T-helper 17 cell (primary cell): ENCODE results near the gene TMBIM6. TPM values are rescaled to one million over a fixed set of nuclear protein-coding genes. Genes with fewer than 3 reads are reported as not detected.
"Not testable (repeated sequence)": the region's sequence is repeated elsewhere in the genome, so short reads cannot be mapped to it uniquely, and the experiment has no call there.

ENCODE experiments used
- ATAC-seq: fragments of 150-1000 bp; cut with Tn5 transposase; 2 replicates; pipeline ENCODE4 v1.10.0; 2021; ENCODE audit warnings: mild to moderate bottlenecking, moderate library complexity
- DNase-seq, 3 donors: peaks; one replicate each; pipeline versions ENCODE4 v3.0.0 to v3.0.0-alpha.2; 2020 to 2021
- H3K9me3 ChIP-seq: one replicate; pipeline ENCODE4 v1.7.0; 2013; ENCODE audit warnings: low read length, mild to moderate bottlenecking; ENCODE audit not compliant: control insufficient read depth, poor library complexity, severe bottlenecking
- H3K27ac Mint-ChIP-seq: one replicate; pipeline ENCODE4 v1.8.0; 2022; ENCODE audit warnings: mild to moderate bottlenecking, moderate library complexity, mixed read lengths
- H3K27me3 Mint-ChIP-seq: one replicate; pipeline ENCODE4 v1.8.0; 2022; ENCODE audit warnings: mixed read lengths
- H3K36me3 Mint-ChIP-seq: one replicate; pipeline ENCODE4 v1.8.0; 2022; ENCODE audit warnings: low read depth, mixed read lengths
- H3K4me1 Mint-ChIP-seq: one replicate; pipeline ENCODE4 v1.8.0; 2022; ENCODE audit warnings: mild to moderate bottlenecking, mixed read lengths
- H3K4me3 Mint-ChIP-seq: one replicate; pipeline ENCODE4 v1.8.0; 2022; ENCODE audit warnings: mild to moderate bottlenecking, moderate library complexity, mixed read lengths
- total RNA-seq, 4 donors: library from RNA in 2 of 4; stranded (reverse) in 2 of 4; gene quantifications; one replicate each; pipeline ENCODE4 v1.2.3 and lab custom pipeline; 2022 to 2026

TMBIM6 gene
- total RNA-seq, 2 donors from 2014 or later = 325 to 376 TPM

DNA sequence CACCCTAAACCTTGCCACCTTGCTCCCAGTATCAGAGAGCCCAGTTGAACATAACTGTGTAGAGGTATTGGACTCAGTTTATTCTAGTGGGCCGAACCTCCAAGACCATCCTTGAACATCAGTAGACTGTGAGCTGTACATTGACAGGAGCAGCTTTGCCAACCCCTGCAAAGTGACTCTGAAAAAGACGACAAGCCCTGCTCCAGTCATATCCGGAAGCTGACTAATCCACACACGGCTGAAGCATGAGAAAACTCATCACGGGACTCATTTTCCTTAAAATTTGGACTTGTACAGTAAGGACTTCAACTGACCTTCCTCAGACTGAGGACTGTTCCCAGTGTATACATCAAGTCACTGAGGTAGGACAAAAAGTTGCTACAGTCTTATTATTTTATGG, 2.6 kb upstream of the TMBIM6 start:
- DNase-seq, H3K27ac Mint-ChIP-seq, H3K9me3 ChIP-seq, H3K4me3 Mint-ChIP-seq, H3K36me3 Mint-ChIP-seq, H3K27me3 Mint-ChIP-seq, ATAC-seq: not testable (repeated sequence)
- peaks cover 13% of the 10 kb centered on the region for H3K4me1 Mint-ChIP-seq

DNA sequence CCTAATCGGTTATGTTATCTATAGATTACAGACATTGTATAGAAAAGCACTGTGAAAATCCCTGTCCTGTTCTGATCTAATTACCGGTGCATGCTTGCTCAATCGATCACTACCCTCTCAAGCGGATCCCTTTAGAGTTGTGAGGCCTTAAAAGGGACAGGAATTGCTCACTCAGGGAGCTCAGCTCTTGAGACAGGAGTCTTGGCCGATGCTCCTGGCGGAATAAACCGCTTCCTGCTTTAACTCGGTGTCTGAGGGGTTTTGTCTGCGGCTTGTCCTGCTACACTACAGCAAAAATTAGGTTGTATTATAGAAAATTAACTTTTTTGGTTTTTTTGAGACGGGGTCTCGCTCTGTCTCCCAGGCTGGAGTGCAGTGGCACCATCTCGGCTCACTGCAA, 1.1 kb upstream of the TMBIM6 start:
- H3K4me1 Mint-ChIP-seq = peaks cover 27% of the 10 kb centered on the region
- not testable (repeated sequence) for H3K27me3 Mint-ChIP-seq, H3K9me3 ChIP-seq, ATAC-seq, H3K4me3 Mint-ChIP-seq, H3K36me3 Mint-ChIP-seq, H3K27ac Mint-ChIP-seq, DNase-seq

- Mint-ChIP-seq H3K4me1 (peaks cover 37% of the 10 kb centered on the region), H3K27me3 (no peaks in the 10 kb centered on the region), H3K27ac (peak overlapping the region; percentile 99), H3K4me3 (peak overlapping the region; percentile 92), H3K36me3 (peaks cover 5% of the 10 kb centered on the region)
- no peaks in the 10 kb centered on the region for H3K9me3 ChIP-seq
- ATAC-seq (peak; percentile 76), DNase-seq (peak; percentile 80 to 88 (median 85))
Measured at GRCh38 chr12:49741882-49742620, 694 bp downstream of the TMBIM6 start.

GRCh38 chr12:49744363-49744885, 3.1 kb downstream of the TMBIM6 start:
- no peak for ATAC-seq
- Mint-ChIP-seq H3K4me3 (peak overlapping the region; percentile 92), H3K27me3 (no peaks in the 10 kb centered on the region), H3K4me1 (peaks cover 49% of the 10 kb centered on the region), H3K36me3 (peaks cover 5% of the 10 kb centered on the region), H3K27ac (peak overlapping the region; percentile 99)
- H3K9me3 ChIP-seq = no peaks in the 10 kb centered on the region
- DNase-seq = no peak

DNA sequence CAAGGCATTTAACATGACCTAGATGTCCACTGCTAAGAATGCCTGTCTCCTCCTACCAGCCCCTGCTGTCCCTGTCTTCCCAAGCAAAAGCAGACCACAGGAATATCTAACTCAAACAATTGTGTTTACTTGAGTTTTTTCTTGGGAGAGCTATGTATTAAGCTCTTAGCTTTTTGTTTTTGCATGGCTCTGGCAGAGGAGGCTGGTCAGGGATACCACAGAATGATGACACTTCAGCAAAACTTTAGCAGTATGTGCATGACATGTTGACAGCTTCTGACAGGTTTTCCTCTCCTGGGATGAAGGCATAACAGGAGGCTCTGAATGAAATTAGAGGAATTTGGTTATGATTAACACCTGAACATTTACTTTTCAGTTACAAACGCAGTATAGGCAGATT, 6.9 kb downstream of the TMBIM6 start:
- Mint-ChIP-seq H3K36me3 (peaks cover 4% of the 10 kb centered on the region), H3K4me1 (peaks cover 63% of the 10 kb centered on the region), H3K4me3 (no peak overlapping the region), H3K27me3 (no peaks in the 10 kb centered on the region), H3K27ac (peak overlapping the region; percentile 95)
- DNase-seq (no peak), ATAC-seq (no peak)
- H3K9me3 ChIP-seq = no peaks in the 10 kb centered on the region

GRCh38 chr12:49748800-49749199, 7.4 kb downstream of the TMBIM6 start:
- H3K36me3 Mint-ChIP-seq = peaks cover 6% of the 10 kb centered on the region
- no peak for ATAC-seq

DNA sequence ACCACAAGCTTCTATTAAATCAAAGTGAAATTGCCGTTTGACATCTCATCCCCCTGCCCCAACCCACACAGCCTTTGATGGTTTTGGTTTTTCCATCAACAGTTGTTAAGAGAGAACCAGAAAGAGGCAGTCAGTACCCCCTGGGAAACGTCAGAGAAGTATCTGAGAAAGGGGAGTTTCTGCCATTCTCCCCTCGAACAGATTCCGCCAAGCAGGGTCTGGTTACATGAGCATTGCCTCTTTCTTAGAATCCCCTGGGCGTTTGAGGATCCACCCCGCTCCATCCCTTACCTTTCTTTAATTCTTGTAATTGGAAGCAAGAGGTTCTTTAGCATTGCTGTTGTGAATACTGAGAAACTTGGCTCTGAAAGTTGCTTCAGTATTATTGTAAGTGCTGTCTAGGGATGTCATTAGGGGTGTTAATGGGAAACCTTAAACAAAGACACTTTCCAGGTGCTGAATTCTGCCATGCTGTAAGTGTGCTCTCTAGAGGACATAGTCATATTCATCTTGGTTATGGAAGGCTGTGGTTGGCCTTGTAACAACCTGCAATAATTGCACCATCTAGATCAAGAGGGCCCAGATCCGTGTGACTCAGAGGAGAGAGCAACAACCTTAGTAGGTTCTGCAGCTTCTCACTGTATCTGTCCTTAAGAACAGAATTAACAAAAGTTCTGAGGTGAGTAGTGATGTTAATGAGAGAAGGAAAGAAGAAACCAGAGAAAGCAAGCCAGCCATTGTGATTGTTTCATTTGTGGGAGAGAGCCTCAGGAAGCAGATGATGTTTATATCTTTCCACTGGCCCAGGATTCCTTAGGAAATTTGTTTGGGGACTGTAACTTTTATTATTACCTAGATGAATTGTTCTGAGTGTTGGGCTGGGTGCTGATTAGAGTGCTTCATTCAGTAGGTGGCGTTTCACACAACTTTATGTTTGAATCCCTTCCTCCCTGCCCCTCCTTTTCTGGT, 9.0 kb downstream of the TMBIM6 start:
- peak; percentile 76 for ATAC-seq

More at GRCh38 chr12:49748800-49749199, 7.4 kb downstream of the TMBIM6 start:
- H3K27me3 Mint-ChIP-seq = no peaks in the 10 kb centered on the region
- peak overlapping the region; percentile 95 for H3K27ac Mint-ChIP-seq
- H3K9me3 ChIP-seq = no peaks in the 10 kb centered on the region
- no peak for DNase-seq
- peak overlapping the region; percentile 85 for H3K4me3 Mint-ChIP-seq
- H3K4me1 Mint-ChIP-seq = peaks cover 61% of the 10 kb centered on the region

DNA sequence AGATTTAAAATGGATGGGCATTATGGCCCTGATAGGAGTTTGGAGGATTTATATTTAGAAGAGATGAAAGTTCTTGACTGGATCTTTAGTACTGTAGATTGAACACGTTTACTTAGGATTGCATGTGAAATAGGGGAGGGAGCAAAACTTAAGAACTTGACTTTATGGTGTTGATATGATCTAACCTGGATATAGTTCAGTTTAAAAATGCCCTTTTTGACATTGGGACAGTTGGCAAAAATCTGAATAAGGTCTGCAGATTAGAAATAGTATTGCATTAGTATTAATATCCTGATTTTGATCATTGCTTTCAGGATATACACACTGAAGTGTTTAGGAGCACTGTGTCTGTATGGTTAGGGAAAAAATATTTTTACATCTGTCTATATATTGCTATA, 9.6 kb downstream of the TMBIM6 start:
- Mint-ChIP-seq H3K27ac (peak overlapping the region; percentile 95), H3K36me3 (peaks cover 6% of the 10 kb centered on the region), H3K4me3 (peak overlapping the region; percentile 85), H3K27me3 (no peaks in the 10 kb centered on the region), H3K4me1 (peaks cover 54% of the 10 kb centered on the region)
- no peak for DNase-seq
- H3K9me3 ChIP-seq = no peaks in the 10 kb centered on the region
- ATAC-seq = no peak

More for the DNA sequence above, 9.0 kb downstream of the TMBIM6 start:
- Mint-ChIP-seq H3K4me3 (peak overlapping the region; percentile 85), H3K27me3 (no peaks in the 10 kb centered on the region), H3K27ac (peak overlapping the region; percentile 95), H3K4me1 (peaks cover 55% of the 10 kb centered on the region), H3K36me3 (peaks cover 6% of the 10 kb centered on the region)
- no peak for DNase-seq
- no peaks in the 10 kb centered on the region for H3K9me3 ChIP-seq

DNA sequence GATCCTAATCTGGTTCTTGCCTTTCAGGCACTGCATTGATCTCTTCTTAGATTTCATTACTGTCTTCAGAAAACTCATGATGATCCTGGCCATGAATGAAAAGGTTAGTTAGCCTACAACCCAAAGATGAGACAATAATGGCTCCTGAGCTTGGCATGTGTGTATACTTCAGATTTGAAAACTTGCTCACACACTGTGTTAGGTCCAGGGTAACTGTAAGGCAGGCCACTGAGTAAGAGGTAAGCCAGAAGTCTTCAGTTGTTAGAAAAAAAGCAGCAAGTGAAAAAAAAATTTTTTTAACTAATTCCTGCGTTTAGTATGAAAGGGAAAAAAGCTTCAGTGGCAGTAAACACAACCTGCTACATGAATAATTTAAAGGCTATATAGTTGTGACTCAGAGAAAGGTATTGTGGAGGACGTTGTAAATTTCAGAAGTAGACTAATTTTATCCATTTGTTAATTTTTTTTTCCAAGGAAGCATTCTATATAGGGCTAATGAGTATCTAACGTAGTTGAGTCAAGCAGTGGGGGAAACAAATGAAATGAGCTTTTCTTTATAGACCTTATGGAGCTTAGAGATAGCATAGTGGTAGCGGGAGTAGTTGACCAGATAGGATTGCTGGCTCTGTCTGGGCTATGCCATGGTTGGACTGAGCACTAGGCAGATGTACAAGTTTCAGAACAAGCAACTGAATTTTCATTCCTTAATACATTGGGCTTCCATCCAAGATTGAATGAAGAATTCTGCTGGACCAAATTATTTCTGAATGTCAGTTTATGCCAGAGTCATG, 20.5 kb downstream of the TMBIM6 start:
- Mint-ChIP-seq H3K27ac (peak overlapping the region; percentile 87), H3K36me3 (peaks cover 7% of the 10 kb centered on the region), H3K4me3 (peak overlapping the region; percentile 19), H3K4me1 (peaks cover 46% of the 10 kb centered on the region), H3K27me3 (no peaks in the 10 kb centered on the region)
- DNase-seq (no peak), ATAC-seq (peak; percentile 8)
- no peaks in the 10 kb centered on the region for H3K9me3 ChIP-seq

GRCh38 chr12:49762468-49762847, 21.1 kb downstream of the TMBIM6 start:
- DNase-seq = no peak
- H3K27me3 Mint-ChIP-seq = no peaks in the 10 kb centered on the region
- H3K27ac Mint-ChIP-seq = peak overlapping the region; percentile 87
- no peaks in the 10 kb centered on the region for H3K9me3 ChIP-seq
- peaks cover 48% of the 10 kb centered on the region for H3K4me1 Mint-ChIP-seq
- H3K4me3 Mint-ChIP-seq = no peak overlapping the region
- ATAC-seq = peak; percentile 58
- peaks cover 5% of the 10 kb centered on the region for H3K36me3 Mint-ChIP-seq

GRCh38 chr12:49763006-49763591, 21.7 kb downstream of the TMBIM6 start:
- peaks cover 3% of the 10 kb centered on the region for H3K36me3 Mint-ChIP-seq
- ATAC-seq (peak; percentile 84), DNase-seq (peak; percentile 69 to 78 (median 74))
- peak overlapping the region; percentile 60 for H3K4me3 Mint-ChIP-seq
- H3K9me3 ChIP-seq = no peaks in the 10 kb centered on the region
- H3K27me3 Mint-ChIP-seq = no peaks in the 10 kb centered on the region
- H3K4me1 Mint-ChIP-seq = peaks cover 51% of the 10 kb centered on the region
- peak overlapping the region; percentile 87 for H3K27ac Mint-ChIP-seq

DNA sequence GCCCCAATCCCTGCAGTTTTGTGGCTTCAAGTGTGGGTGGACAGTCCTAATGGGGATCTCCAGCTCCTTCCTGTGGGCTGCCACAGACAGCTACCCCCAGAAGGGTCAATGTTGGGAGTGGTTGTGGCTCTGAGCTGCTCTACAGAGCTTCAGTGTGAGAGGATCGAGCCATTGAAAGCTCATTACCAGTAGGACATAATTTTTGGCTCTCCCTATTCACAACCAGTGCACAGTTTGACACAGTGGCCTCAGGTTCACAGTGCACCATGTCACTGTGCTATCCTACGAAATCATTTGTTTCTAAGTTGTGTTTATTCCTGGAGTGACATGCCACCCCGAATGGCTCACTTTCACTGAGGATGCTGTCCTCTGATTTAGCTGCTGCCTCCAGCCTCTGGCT, 22.8 kb downstream of the TMBIM6 start:
- DNase-seq = no peak
- H3K27me3 Mint-ChIP-seq = no peaks in the 10 kb centered on the region
- no peak for ATAC-seq
- H3K36me3 Mint-ChIP-seq = peaks cover 3% of the 10 kb centered on the region
- H3K9me3 ChIP-seq = no peaks in the 10 kb centered on the region
- H3K27ac Mint-ChIP-seq = peak overlapping the region; percentile 87
- peaks cover 51% of the 10 kb centered on the region for H3K4me1 Mint-ChIP-seq
- peak overlapping the region; percentile 60 for H3K4me3 Mint-ChIP-seq
